ENCODE results near the gene GJC2. TPM values are rescaled to one million over a fixed set of nuclear protein-coding genes. Genes with fewer than 3 reads are reported as not detected.

GJC2 gene
- total and polyA plus RNA-seq, 4 donors: 1.5 to 6.7 (median 2.6) TPM

GRCh38 chr1:228123505-228123904 is 26.2 kb upstream of the GJC2 start:
- no peak for TF ChIP-seq CTCF (IDR thresholded peaks at IDR 0.05; ENCODE audit: control extremely low read depth, extremely low read depth)
- H3K27me3 ChIP-seq (ENCODE audit: control insufficient read depth in 3 of 3, insufficient read depth in 3 of 3, low read length in 2 of 3): no peaks in the 10 kb centered on the region
- H3K9ac ChIP-seq (ENCODE audit: insufficient read depth in 1 of 2, low read length in 2 of 2): no peak overlapping the region
- WGBS, 2 donors: 78 to 80% methylated on average over 2 of the region's 2 CpGs
- no peaks in the 10 kb centered on the region for H3K9me3 ChIP-seq (ENCODE audit: control insufficient read depth in 4 of 4, insufficient read depth in 3 of 4, low read length in 3 of 4)
- DNase-seq (no peak), ATAC-seq (ENCODE audit: insufficient read depth, low FRiP score) (no peak)
- no peaks in the 10 kb centered on the region for H3K4me1 ChIP-seq (ENCODE audit: control insufficient read depth in 5 of 5, insufficient read depth in 5 of 5, low read length in 5 of 5)
- no peak overlapping the region for H3K4me3 ChIP-seq
- H3K27ac ChIP-seq (ENCODE audit: low read depth in 1 of 2, low read length in 1 of 2): no peak overlapping the region
- no peaks in the 10 kb centered on the region for H3K36me3 ChIP-seq (ENCODE audit: control insufficient read depth in 4 of 4, insufficient read depth in 4 of 4, low read length in 4 of 4)

- Histone ChIP-seq H3K4me1 (ENCODE audit: control insufficient read depth in 5 of 5, insufficient read depth in 5 of 5, low read length in 5 of 5) (no peaks in the 10 kb centered on the region), H3K9ac (ENCODE audit: insufficient read depth in 1 of 2, low read length in 2 of 2) (no peak overlapping the region), H3K36me3 (ENCODE audit: control insufficient read depth in 4 of 4, insufficient read depth in 4 of 4, low read length in 4 of 4) (no peaks in the 10 kb centered on the region), H3K4me3 (no peak overlapping the region), H3K27ac (ENCODE audit: low read depth in 1 of 2, low read length in 1 of 2) (no peak overlapping the region), H3K27me3 (ENCODE audit: control insufficient read depth in 3 of 3, insufficient read depth in 3 of 3, low read length in 2 of 3) (no peaks in the 10 kb centered on the region), H3K9me3 (ENCODE audit: control insufficient read depth in 4 of 4, insufficient read depth in 3 of 4, low read length in 3 of 4) (no peaks in the 10 kb centered on the region)
- no peak for DNase-seq
- no peak for ATAC-seq (ENCODE audit: insufficient read depth, low FRiP score)
- TF ChIP-seq CTCF (IDR thresholded peaks at IDR 0.05; ENCODE audit: control extremely low read depth, extremely low read depth): no peak
- 84 to 86% methylated on average over 5 of the region's 5 CpGs for WGBS, 2 donors
Measured at GRCh38 chr1:228125185-228125584, 24.5 kb upstream of the GJC2 start.

- no peak for DNase-seq
- H3K9ac ChIP-seq (ENCODE audit: insufficient read depth in 1 of 2, low read length in 2 of 2): no peak overlapping the region
- no peaks in the 10 kb centered on the region for H3K36me3 ChIP-seq (ENCODE audit: control insufficient read depth in 4 of 4, insufficient read depth in 4 of 4, low read length in 4 of 4)
- no peak for TF ChIP-seq CTCF (IDR thresholded peaks at IDR 0.05; ENCODE audit: control extremely low read depth, extremely low read depth)
- H3K27me3 ChIP-seq (ENCODE audit: control insufficient read depth in 3 of 3, insufficient read depth in 3 of 3, low read length in 2 of 3): no peaks in the 10 kb centered on the region
- WGBS, 2 donors: 70 to 93% methylated on average over 2 of the region's 2 CpGs
- no peaks in the 10 kb centered on the region for H3K4me1 ChIP-seq (ENCODE audit: control insufficient read depth in 5 of 5, insufficient read depth in 5 of 5, low read length in 5 of 5)
- no peak for ATAC-seq (ENCODE audit: insufficient read depth, low FRiP score)
- H3K27ac ChIP-seq (ENCODE audit: low read depth in 1 of 2, low read length in 1 of 2): peak overlapping the region in 1 of 2 donors; percentile 51
- no peaks in the 10 kb centered on the region for H3K9me3 ChIP-seq (ENCODE audit: control insufficient read depth in 4 of 4, insufficient read depth in 3 of 4, low read length in 3 of 4)
- no peak overlapping the region for H3K4me3 ChIP-seq
Measured at GRCh38 chr1:228131766-228132165, 18.0 kb upstream of the GJC2 start.

GRCh38 chr1:228134591-228134990 is 15.1 kb upstream of the GJC2 start:
- no peak overlapping the region for H3K9ac ChIP-seq (ENCODE audit: insufficient read depth in 1 of 2, low read length in 2 of 2)
- DNase-seq (no peak), ATAC-seq (ENCODE audit: insufficient read depth, low FRiP score) (no peak)
- H3K27ac ChIP-seq (ENCODE audit: low read depth in 1 of 2, low read length in 1 of 2): no peak overlapping the region
- no peaks in the 10 kb centered on the region for H3K4me1 ChIP-seq (ENCODE audit: control insufficient read depth in 5 of 5, insufficient read depth in 5 of 5, low read length in 5 of 5)
- WGBS, 2 donors: 88 to 92% methylated on average over 12 of the region's 12 CpGs
- H3K4me3 ChIP-seq: no peak overlapping the region
- no peaks in the 10 kb centered on the region for H3K36me3 ChIP-seq (ENCODE audit: control insufficient read depth in 4 of 4, insufficient read depth in 4 of 4, low read length in 4 of 4)
- no peaks in the 10 kb centered on the region for H3K27me3 ChIP-seq (ENCODE audit: control insufficient read depth in 3 of 3, insufficient read depth in 3 of 3, low read length in 2 of 3)
- TF ChIP-seq CTCF (IDR thresholded peaks at IDR 0.05; ENCODE audit: control extremely low read depth, extremely low read depth): no peak
- no peaks in the 10 kb centered on the region for H3K9me3 ChIP-seq (ENCODE audit: control insufficient read depth in 4 of 4, insufficient read depth in 3 of 4, low read length in 3 of 4)

Data from lung (tissue), 12 donors.